Measurements from ENCODE around the gene VWA1. TPM values are rescaled to one million over a fixed set of nuclear protein-coding genes. Genes with fewer than 3 reads are reported as not detected.
A peak's percentile ranks its signal among the peaks of the same experiment; 100 is the strongest.

The VWA1 gene
- total and polyA plus RNA-seq, 10 of the 15 experiments (the other 5 are each of a cell fraction or from before 2014, with no cell fraction given), result 0.02 to 1.7 (median 0.32) TPM; not detected in 2

DNA sequence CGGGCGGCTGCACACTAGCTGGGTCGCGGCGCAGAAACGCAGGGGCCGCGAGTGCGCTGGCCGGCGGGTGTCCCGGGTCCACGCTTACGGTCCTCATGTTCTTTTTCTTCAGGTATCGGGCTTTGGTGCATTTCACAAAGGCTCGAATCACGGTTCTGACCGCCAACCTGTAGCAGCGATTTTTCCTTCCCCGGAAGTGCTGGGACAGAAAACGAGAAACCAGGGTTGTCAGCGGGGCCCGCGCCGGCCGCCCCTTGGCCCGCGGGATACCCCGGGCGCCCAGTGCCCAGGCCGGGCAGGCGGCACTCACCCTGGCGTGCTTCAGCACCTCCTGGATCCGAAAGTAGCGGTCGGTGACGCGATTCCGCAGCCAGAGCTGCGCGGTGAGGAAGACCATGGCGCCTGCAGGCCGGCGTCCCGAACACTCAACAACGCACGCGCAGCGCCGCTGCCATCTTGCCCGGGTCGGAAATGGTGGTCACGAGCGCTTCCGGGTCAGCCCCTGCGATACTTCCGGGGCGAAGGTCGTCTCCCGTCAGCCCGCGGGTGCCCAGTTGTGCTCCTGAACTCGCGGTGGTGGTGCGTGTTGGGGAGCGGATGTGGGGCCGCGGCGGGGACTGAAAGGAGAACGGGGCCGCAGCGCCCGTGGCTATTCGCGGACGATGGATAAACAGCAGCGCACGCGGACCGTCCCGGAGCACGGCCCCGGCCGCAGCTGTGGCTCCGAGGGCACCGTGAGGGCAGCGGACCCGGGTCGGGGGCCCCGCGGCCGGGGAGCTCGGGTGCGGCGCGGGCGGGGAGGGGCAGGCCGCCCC is 28.5 kb upstream of the VWA1 start, which contains the start of gene MRPL20 (continued):
- TF ChIP-seq CHD1 (IDR thresholded peaks at IDR 0.05; ENCODE audit: low read depth, low read length), result no peak
- TF ChIP-seq GATAD2B (conservative IDR thresholded peaks at IDR 0.05; ENCODE audit: low read depth), result peak; percentile 76
- no peak; the same call in 1 of the 2 replicates for TF ChIP-seq STAT1 (conservative IDR thresholded peaks at IDR 0.05)
- peak; percentile 93 for TF ChIP-seq POLR2AphosphoS2 (IDR thresholded peaks at IDR 0.05; ENCODE audit: low read depth, low read length)
- TF ChIP-seq, protein P1, sequence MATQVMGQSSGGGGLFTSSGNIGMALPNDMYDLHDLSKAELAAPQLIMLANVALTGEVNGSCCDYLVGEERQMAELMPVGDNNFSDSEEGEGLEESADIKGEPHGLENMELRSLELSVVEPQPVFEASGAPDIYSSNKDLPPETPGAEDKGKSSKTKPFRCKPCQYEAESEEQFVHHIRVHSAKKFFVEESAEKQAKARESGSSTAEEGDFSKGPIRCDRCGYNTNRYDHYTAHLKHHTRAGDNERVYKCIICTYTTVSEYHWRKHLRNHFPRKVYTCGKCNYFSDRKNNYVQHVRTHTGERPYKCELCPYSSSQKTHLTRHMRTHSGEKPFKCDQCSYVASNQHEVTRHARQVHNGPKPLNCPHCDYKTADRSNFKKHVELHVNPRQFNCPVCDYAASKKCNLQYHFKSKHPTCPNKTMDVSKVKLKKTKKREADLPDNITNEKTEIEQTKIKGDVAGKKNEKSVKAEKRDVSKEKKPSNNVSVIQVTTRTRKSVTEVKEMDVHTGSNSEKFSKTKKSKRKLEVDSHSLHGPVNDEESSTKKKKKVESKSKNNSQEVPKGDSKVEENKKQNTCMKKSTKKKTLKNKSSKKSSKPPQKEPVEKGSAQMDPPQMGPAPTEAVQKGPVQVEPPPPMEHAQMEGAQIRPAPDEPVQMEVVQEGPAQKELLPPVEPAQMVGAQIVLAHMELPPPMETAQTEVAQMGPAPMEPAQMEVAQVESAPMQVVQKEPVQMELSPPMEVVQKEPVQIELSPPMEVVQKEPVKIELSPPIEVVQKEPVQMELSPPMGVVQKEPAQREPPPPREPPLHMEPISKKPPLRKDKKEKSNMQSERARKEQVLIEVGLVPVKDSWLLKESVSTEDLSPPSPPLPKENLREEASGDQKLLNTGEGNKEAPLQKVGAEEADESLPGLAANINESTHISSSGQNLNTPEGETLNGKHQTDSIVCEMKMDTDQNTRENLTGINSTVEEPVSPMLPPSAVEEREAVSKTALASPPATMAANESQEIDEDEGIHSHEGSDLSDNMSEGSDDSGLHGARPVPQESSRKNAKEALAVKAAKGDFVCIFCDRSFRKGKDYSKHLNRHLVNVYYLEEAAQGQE (IDR thresholded peaks at IDR 0.05; ENCODE audit: low read depth, low read length), result 0 out of 2 replicates have a peak, but pooled peaks have one; percentile 3
- TF ChIP-seq, protein P2, sequence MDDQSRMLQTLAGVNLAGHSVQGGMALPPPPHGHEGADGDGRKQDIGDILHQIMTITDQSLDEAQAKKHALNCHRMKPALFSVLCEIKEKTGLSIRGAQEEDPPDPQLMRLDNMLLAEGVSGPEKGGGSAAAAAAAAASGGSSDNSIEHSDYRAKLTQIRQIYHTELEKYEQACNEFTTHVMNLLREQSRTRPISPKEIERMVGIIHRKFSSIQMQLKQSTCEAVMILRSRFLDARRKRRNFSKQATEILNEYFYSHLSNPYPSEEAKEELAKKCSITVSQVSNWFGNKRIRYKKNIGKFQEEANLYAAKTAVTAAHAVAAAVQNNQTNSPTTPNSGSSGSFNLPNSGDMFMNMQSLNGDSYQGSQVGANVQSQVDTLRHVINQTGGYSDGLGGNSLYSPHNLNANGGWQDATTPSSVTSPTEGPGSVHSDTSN (IDR thresholded peaks at IDR 0.05; ENCODE audit: insufficient replicate concordance, low read depth, low read length), result no peak
- TF ChIP-seq FOXM1 (IDR thresholded peaks at IDR 0.05; ENCODE audit: low read depth, low read length), result no peak
- no peak for TF ChIP-seq ZBED1 (IDR thresholded peaks at IDR 0.05; ENCODE audit: borderline replicate concordance)
- TF ChIP-seq, protein P3, sequence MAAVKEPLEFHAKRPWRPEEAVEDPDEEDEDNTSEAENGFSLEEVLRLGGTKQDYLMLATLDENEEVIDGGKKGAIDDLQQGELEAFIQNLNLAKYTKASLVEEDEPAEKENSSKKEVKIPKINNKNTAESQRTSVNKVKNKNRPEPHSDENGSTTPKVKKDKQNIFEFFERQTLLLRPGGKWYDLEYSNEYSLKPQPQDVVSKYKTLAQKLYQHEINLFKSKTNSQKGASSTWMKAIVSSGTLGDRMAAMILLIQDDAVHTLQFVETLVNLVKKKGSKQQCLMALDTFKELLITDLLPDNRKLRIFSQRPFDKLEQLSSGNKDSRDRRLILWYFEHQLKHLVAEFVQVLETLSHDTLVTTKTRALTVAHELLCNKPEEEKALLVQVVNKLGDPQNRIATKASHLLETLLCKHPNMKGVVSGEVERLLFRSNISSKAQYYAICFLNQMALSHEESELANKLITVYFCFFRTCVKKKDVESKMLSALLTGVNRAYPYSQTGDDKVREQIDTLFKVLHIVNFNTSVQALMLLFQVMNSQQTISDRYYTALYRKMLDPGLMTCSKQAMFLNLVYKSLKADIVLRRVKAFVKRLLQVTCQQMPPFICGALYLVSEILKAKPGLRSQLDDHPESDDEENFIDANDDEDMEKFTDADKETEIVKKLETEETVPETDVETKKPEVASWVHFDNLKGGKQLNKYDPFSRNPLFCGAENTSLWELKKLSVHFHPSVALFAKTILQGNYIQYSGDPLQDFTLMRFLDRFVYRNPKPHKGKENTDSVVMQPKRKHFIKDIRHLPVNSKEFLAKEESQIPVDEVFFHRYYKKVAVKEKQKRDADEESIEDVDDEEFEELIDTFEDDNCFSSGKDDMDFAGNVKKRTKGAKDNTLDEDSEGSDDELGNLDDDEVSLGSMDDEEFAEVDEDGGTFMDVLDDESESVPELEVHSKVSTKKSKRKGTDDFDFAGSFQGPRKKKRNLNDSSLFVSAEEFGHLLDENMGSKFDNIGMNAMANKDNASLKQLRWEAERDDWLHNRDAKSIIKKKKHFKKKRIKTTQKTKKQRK (IDR thresholded peaks at IDR 0.05; ENCODE audit: low read depth, low read length), result no peak
- 0 out of 2 replicates have a peak, but pooled peaks have one; percentile 49 for TF ChIP-seq ASH2L (IDR thresholded peaks at IDR 0.05; ENCODE audit: borderline replicate concordance, low read depth)
- no peak for TF ChIP-seq FOS (IDR thresholded peaks at IDR 0.05; ENCODE audit: borderline replicate concordance, extremely low read depth, insufficient read length)
- TF ChIP-seq ZNF274 (IDR thresholded peaks at IDR 0.05; ENCODE audit: insufficient read depth, insufficient read length), result no peak
- peak; percentile 73 for TF ChIP-seq SP1 (IDR thresholded peaks at IDR 0.05; ENCODE audit: low read depth, low read length)
- no peak for TF ChIP-seq HDGF (IDR thresholded peaks at IDR 0.05)
- no peak; the same call in 1 of the 3 replicates for TF ChIP-seq POU2F2 (IDR thresholded peaks at IDR 0.05; ENCODE audit: borderline replicate concordance, low read depth, low read length)
- TF ChIP-seq NFYB (IDR thresholded peaks at IDR 0.05; ENCODE audit: insufficient read depth, low read depth, low read length), result no peak
- peak; percentile 100 for TF ChIP-seq NR2C1 (IDR thresholded peaks at IDR 0.05)
- TF ChIP-seq MYB (IDR thresholded peaks at IDR 0.05; ENCODE audit: borderline replicate concordance, low read depth, low read length), result no peak
- no peak for TF ChIP-seq EP300 (IDR thresholded peaks at IDR 0.05; ENCODE audit: borderline replicate concordance in 1 of 2, control insufficient read depth in 1 of 2, low read depth in 2 of 2, low read length in 2 of 2)
- no peak for TF ChIP-seq PAX8 (IDR thresholded peaks at IDR 0.05)
- peak; percentile 35 to 71; a peak in 2 of 3 replicates for TF ChIP-seq EGR1 (IDR thresholded peaks at IDR 0.05; ENCODE audit: borderline replicate concordance in 1 of 2, low read depth in 2 of 2, low read length in 2 of 2)
